ENCODE measurements around the gene COX11.

GRCh38 chr17:54945231-54945630 is 23.2 kb downstream of the COX11 start:
- TF ChIP-seq BHLHE40 (IDR thresholded peaks at IDR 0.05; ENCODE audit: borderline replicate concordance) (no peak), FOXM1 (IDR thresholded peaks at IDR 0.05; ENCODE audit: borderline replicate concordance) (no peak), ZNF384 (IDR thresholded peaks at IDR 0.05) (no peak), SP1 (IDR thresholded peaks at IDR 0.05) (no peak), FOXA1 (IDR thresholded peaks at IDR 0.05) (no peak), HDGF (IDR thresholded peaks at IDR 0.05; ENCODE audit: borderline replicate concordance) (no peak), ELF4 (IDR thresholded peaks at IDR 0.05) (no peak), SUZ12 (IDR thresholded peaks at IDR 0.05) (no peak), L3MBTL2 (conservative IDR thresholded peaks at IDR 0.05) (no peak), TARDBP (IDR thresholded peaks at IDR 0.05) (no peak), PKNOX1 (IDR thresholded peaks at IDR 0.05) (no peak), ARNT (IDR thresholded peaks at IDR 0.05) (no peak), NFRKB (IDR thresholded peaks at IDR 0.05) (no peak)

All from HEK293T (cell line).